LNCAP (cell line): ENCODE data around the gene RFX4.

Source experiments
- CTCF ChIP-seq: fragments of 450-650 bp; IDR thresholded peaks from 2 replicates; pipeline ENCODE4 v1.5.1; 2017; ENCODE audit warnings: mild to moderate bottlenecking

Gene RFX4

DNA sequence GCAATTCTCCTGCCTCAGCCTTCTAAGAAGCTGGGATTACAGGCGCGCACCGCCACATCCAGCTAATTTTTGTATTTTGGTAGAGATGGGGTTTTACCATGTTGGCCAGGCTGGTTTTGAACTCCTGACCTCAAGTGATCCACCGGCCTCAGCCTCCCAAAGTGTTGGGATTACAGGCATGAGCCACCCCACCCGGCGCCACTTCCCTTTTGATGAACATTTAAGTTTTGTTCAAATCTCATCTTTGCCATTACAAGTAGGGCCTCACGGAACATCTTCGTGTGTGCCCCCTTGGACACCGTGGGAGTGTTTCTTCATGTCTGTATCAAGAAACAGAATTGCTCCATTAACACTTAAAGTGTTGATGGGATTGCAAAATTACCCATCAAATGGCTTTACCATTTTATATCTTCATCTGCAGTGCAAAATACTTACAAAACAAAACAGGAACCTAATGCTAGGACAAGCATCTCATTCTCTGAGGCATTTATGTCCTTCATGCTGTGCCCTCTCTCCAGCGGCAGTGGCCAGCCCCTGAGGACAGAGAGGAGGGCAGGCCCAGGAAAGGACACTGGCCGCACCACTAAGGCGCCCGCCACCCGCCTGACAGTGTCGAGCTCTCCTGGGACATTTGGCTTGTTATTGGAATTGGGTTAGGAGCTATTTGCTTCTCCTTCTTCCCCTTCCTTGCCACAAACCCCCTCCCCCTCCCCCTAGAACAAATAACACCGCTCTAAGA lies 61.7 kb downstream of the RFX4 start:
- no peak for TF ChIP-seq CTCF

DNA sequence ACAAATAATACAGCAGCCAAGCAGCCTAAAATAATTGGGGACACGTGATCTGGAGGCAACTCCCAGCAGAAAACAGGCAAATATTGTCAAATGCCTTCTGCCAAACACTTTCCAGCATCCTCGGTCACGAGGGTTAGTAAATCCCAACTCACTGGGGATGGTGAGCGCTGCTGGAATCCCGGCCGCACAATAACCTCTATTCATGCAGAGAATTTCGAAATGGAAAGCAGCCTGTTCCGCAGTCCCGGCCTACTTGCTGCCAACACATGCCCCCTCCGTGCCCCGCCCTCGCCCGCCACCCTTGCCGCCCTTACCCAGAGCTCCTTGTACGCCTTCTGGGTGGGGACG lies 62.2 kb downstream of the RFX4 start:
- TF ChIP-seq CTCF: no peak

GRCh38 chr12:106645465-106646330 lies 62.9 kb downstream of the RFX4 start:
- no peak for TF ChIP-seq CTCF

DNA sequence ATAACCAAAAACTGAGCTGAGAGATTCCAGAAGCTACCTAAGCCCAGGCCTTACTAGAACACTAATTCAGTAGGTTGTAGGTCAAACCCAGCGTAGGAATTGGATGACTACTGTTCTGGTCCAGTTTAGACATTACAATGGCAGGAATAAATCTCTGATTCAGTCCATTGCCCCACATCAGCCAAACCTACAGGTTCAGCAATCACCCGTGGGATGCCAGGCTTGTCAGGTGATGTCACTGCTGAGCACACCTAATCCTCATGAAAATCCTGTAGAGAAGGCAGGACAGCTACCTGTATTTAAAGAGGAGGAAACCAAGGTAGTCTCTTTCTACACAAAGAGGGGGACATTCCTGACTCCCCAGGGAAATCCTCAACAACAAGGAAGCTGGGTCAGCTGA lies 63.7 kb downstream of the RFX4 start:
- TF ChIP-seq CTCF: no peak

- no peak for TF ChIP-seq CTCF
Observed at GRCh38 chr12:106647793-106648514, 65.2 kb downstream of the RFX4 start.

- TF ChIP-seq CTCF: no peak
Observed at GRCh38 chr12:106648736-106649135, 65.9 kb downstream of the RFX4 start.

GRCh38 chr12:106651552-106651951 lies 68.7 kb downstream of the RFX4 start:
- TF ChIP-seq CTCF: no peak
